H1 (cell line): Measurements from ENCODE around the gene PRKN. TPM values are rescaled to one million over a fixed set of nuclear protein-coding genes. Genes with fewer than 3 reads are reported as not detected.

ENCODE experiments used
- CTCF ChIA-PET: fragments of 300-600 bp; sonication (Branson Sonifier 250); formaldehyde crosslinking; loops from one replicate; lab custom pipeline; 2021; ENCODE audit not compliant: partially characterized antibody; lab: Charles Lee
- POLR2A ChIA-PET: fragments of 300-600 bp; sonication (Branson Sonifier 250); formaldehyde crosslinking; loops from one replicate; lab custom pipeline; 2021; ENCODE audit warnings: inconsistent platforms; ENCODE audit not compliant: partially characterized antibody; lab: Charles Lee
- DNase-seq, 2 experiments: peaks; one replicate each; pipeline versions ENCODE4 v3.0.0 to v3.0.0-alpha.2; 2010 to 2022; ENCODE audit warnings: low spot score in 2 of 2, low read depth in 1 of 2, mixed read lengths in 1 of 2
- FAIRE-seq: peaks from 2 replicates; lab custom pipeline; 2011; peaks lifted over from hg19 to GRCh38; lab: Jason Lieb, UNC
- H2AFZ ChIP-seq: 2 replicates; pipeline ENCODE4 v1.8.1; 2012; ENCODE audit warnings: low read length, inconsistent platforms
- H2AK5ac ChIP-seq: 2 replicates; pipeline ENCODE4 v1.6.1; 2013; ENCODE audit warnings: low read depth, low read length
- H2BK120ac ChIP-seq: replicated peaks from 2 replicates; pipeline ENCODE3; 2013; ENCODE audit warnings: low read depth, low read length, inconsistent platforms
- H2BK12ac ChIP-seq: 2 replicates; pipeline ENCODE4 v1.6.1; 2013; ENCODE audit warnings: low read depth, low read length
- H2BK15ac ChIP-seq: 2 replicates; pipeline ENCODE4 v1.6.1; 2013; ENCODE audit warnings: low read length
- H2BK20ac ChIP-seq: 2 replicates; pipeline ENCODE4 v1.6.1; 2013; ENCODE audit warnings: low read length
- H2BK5ac ChIP-seq: 2 replicates; pipeline ENCODE4 v1.6.1; 2013; ENCODE audit warnings: low read depth, low read length
- H3K14ac ChIP-seq: 2 replicates; pipeline ENCODE4 v1.6.1; 2013; ENCODE audit warnings: inconsistent platforms; ENCODE audit not compliant: insufficient read length
- H3K18ac ChIP-seq: 2 replicates; pipeline ENCODE4 v1.6.1; 2013; ENCODE audit warnings: low read length; ENCODE audit errors: extremely low read depth
- H3K23ac ChIP-seq: 2 replicates; pipeline ENCODE4 v1.6.1; 2013; ENCODE audit warnings: inconsistent platforms; ENCODE audit not compliant: insufficient read length
- H3K23me2 ChIP-seq: 2 replicates; pipeline ENCODE4 v1.6.1; 2013; ENCODE audit warnings: low read depth, low read length
- H3K27ac ChIP-seq: 2 replicates; pipeline ENCODE4 v1.6.1; 2011; ENCODE audit warnings: low read depth, low read length, inconsistent platforms
- H3K27me3 ChIP-seq, 4 experiments: replicated peaks in 1 of 4; 1 replicate in 1 of 4; 2 replicates in 3 of 4; pipeline versions ENCODE4 v1.6.1 to v1.8.1; 2011 to 2013; ENCODE audit warnings: low read length in 3 of 4, mild to moderate bottlenecking in 3 of 4, inconsistent platforms in 2 of 4, mixed read lengths in 2 of 4, moderate library complexity in 1 of 4; ENCODE audit not compliant: control insufficient read depth in 3 of 4, insufficient read depth in 3 of 4; ENCODE audit errors: extremely low read depth in 1 of 4
- H3K36me3 ChIP-seq, 4 experiments: 2 replicates each; pipeline versions ENCODE4 v1.6.1 to v1.8.1; 2011 to 2013; ENCODE audit warnings: mild to moderate bottlenecking in 4 of 4, low read length in 3 of 4, moderate library complexity in 2 of 4, control low read depth in 1 of 4, inconsistent platforms in 1 of 4; ENCODE audit not compliant: insufficient read depth in 4 of 4, control insufficient read depth in 2 of 4
- H3K4ac ChIP-seq: replicated peaks from 2 replicates; pipeline ENCODE3; 2013; ENCODE audit warnings: low read length, low read depth, mixed read lengths, inconsistent platforms; ENCODE audit not compliant: insufficient read length
- H3K4me1 ChIP-seq, 4 experiments: replicated peaks in 1 of 4; 1 replicate in 1 of 4; 2 replicates in 3 of 4; pipeline versions ENCODE4 v1.6.1 to v1.8.1; 2011 to 2013; ENCODE audit warnings: low read length in 3 of 4, inconsistent platforms in 2 of 4, mixed read lengths in 1 of 4; ENCODE audit not compliant: insufficient read depth in 4 of 4, control insufficient read depth in 3 of 4
- H3K4me2 ChIP-seq, 2 experiments: 2 replicates each; pipeline versions ENCODE4 v1.6.1 to v1.8.1; 2011 to 2013; ENCODE audit warnings: low read depth in 2 of 2, low read length in 2 of 2, control low read depth in 1 of 2, inconsistent platforms in 1 of 2, mild to moderate bottlenecking in 1 of 2; ENCODE audit not compliant: insufficient read depth in 1 of 2
- H3K4me3 ChIP-seq, 4 experiments: fragments of 200-600, 300-600 bp in 1 of 4; sonication (generic), shearing (Covaris generic), sonication (Bioruptor Twin) in 1 of 4; 2 replicates each; pipeline versions ENCODE4 v1.5.1 to v1.8.1; 2011 to 2016; ENCODE audit warnings: low read length in 4 of 4, low read depth in 3 of 4, control low read depth in 2 of 4, inconsistent platforms in 2 of 4, mild to moderate bottlenecking in 2 of 4, mixed read lengths in 1 of 4, moderate library complexity in 1 of 4; ENCODE audit not compliant: insufficient read depth in 2 of 4; ENCODE audit errors: extremely low read depth in 1 of 4
- H3K56ac ChIP-seq: replicated peaks from 2 replicates; pipeline ENCODE3; 2013; ENCODE audit warnings: low read depth, mild to moderate bottlenecking, mixed read lengths, low read length, inconsistent platforms; ENCODE audit not compliant: insufficient read length
- H3K79me1 ChIP-seq: 2 replicates; pipeline ENCODE4 v1.6.1; 2013; ENCODE audit warnings: low read depth, low read length, control low read depth
- H3K79me2 ChIP-seq, 2 experiments: 2 replicates each; pipeline versions ENCODE4 v1.6.1 to v1.8.1; 2012 to 2013; ENCODE audit warnings: low read length in 2 of 2, mild to moderate bottlenecking in 2 of 2, inconsistent platforms in 1 of 2; ENCODE audit not compliant: insufficient read depth in 2 of 2, control insufficient read depth in 1 of 2
- H3K9ac ChIP-seq, 4 experiments: replicated peaks in 1 of 4; 1 replicate in 1 of 4; 2 replicates in 3 of 4; pipeline versions ENCODE4 v1.6.1 to v1.8.1; 2011 to 2013; ENCODE audit warnings: low read depth in 3 of 4, low read length in 3 of 4, control low read depth in 2 of 4, mild to moderate bottlenecking in 2 of 4, moderate library complexity in 2 of 4, inconsistent platforms in 1 of 4; ENCODE audit errors: extremely low read depth in 1 of 4
- H3K9me3 ChIP-seq, 2 experiments: 2 replicates each; pipeline versions ENCODE4 v1.6.1 to v1.8.1; 2012 to 2013; ENCODE audit warnings: mild to moderate bottlenecking in 2 of 2, moderate library complexity in 2 of 2, control low read depth in 1 of 2, inconsistent platforms in 1 of 2, low read depth in 1 of 2, low read length in 1 of 2, mixed read lengths in 1 of 2; ENCODE audit not compliant: insufficient read depth in 2 of 2
- H4K20me1 ChIP-seq, 2 experiments: replicated peaks in 1 of 2; 2 replicates each; pipeline versions ENCODE3 to v1.8.1; 2011 to 2013; ENCODE audit warnings: inconsistent platforms in 2 of 2, low read length in 2 of 2, mild to moderate bottlenecking in 1 of 2; ENCODE audit not compliant: insufficient read depth in 2 of 2, control insufficient read depth in 1 of 2
- H4K5ac ChIP-seq: 2 replicates; pipeline ENCODE4 v1.6.1; 2013; ENCODE audit warnings: low read length, low read depth, mixed read lengths, inconsistent platforms; ENCODE audit not compliant: insufficient read length
- H4K8ac ChIP-seq: 2 replicates; pipeline ENCODE4 v1.8.0; 2013; ENCODE audit warnings: mild to moderate bottlenecking, moderate library complexity, low read length, inconsistent platforms; ENCODE audit not compliant: insufficient read depth; ENCODE audit errors: extremely low read depth
- H4K91ac ChIP-seq: replicated peaks from 2 replicates; pipeline ENCODE3; 2013; ENCODE audit warnings: low read length, mixed read lengths, inconsistent platforms; ENCODE audit not compliant: insufficient read length
- BACH1 ChIP-seq: IDR thresholded peaks from 2 replicates; pipeline ENCODE4 v1.6.1; 2012; ENCODE audit warnings: low read length, improper control_type of control experiment
- RAD21 ChIP-seq, 2 experiments: IDR thresholded peaks in 1 of 2; conservative IDR thresholded peaks in 1 of 2; 2 replicates each; pipeline ENCODE4 v1.6.1; 2011; ENCODE audit warnings: low read depth in 2 of 2, low read length in 2 of 2, improper control_type of control experiment in 1 of 2, inconsistent platforms in 1 of 2, mild to moderate bottlenecking in 1 of 2, moderate library complexity in 1 of 2
- RFX5 ChIP-seq: IDR thresholded peaks from 2 replicates; pipeline ENCODE4 v1.6.1; 2011; ENCODE audit warnings: low read depth, low read length, improper control_type of control experiment, borderline replicate concordance
- WGBS, 2 experiments: shearing (Covaris generic) in 1 of 2; methylation state at CpG; one replicate each; pipeline versions ENCODE4 v1.1.6 to v1.1.7; 2013 to 2015; ENCODE audit warnings: low lambda C conversion rate in 2 of 2, mixed read lengths in 2 of 2, inconsistent platforms in 1 of 2, low coverage in 1 of 2, missing lambda C conversion rate in 1 of 2; ENCODE audit not compliant: insufficient replicate concordance in 2 of 2, insufficient coverage in 1 of 2, insufficient read length in 1 of 2; ENCODE audit errors: extremely low coverage in 1 of 2, missing lambda C conversion rate in 1 of 2; 5-methylcytosine and 5-hydroxymethylcytosine counted together
- polyA plus RNA-seq, 7 experiments: library from polyadenylated mRNA; depleted of rRNA in 3 of 7; stranded (reverse) in 5 of 7; unstranded in 2 of 7; fragments of >200 nt in 5 of 7; fragments of 200-250 nt in 2 of 7; gene quantifications; 1 replicate in 5 of 7; 2 replicates in 1 of 7; 4 replicates in 1 of 7; pipeline versions ENCODE4 v1.2.1 to v1.2.3, GENCODE V29; 2011 to 2013; ENCODE audit warnings: missing spikeins in 2 of 7, mixed read lengths in 2 of 7
- total RNA-seq: library from RNA; stranded (reverse); fragmentation: NEBNext Ultra II Directional; extraction: Animal tissue kit (Norgen Biotek cat#: 25700); gene quantifications from 2 replicates; pipeline ENCODE4 v1.2.1, GENCODE V29; 2021
- TF ChIP-seq, protein P1 (sequence below), 3 experiments: IDR thresholded peaks; 1 replicate in 2 of 3; 2 replicates in 1 of 3; pipeline versions ENCODE4 v1.5.1 to v1.6.1; 2011; ENCODE audit warnings: low read length in 3 of 3, mild to moderate bottlenecking in 3 of 3, inconsistent platforms in 2 of 3, low read depth in 1 of 3, moderate library complexity in 1 of 3; ENCODE audit not compliant: insufficient read depth in 1 of 3; ENCODE audit errors: control extremely low read depth in 1 of 3

Gene PRKN
- total and polyA plus RNA-seq, 2 of the 8 experiments (the other 6 are each of a cell fraction or from before 2014, with no cell fraction given) = 0.13 to 0.29 TPM

DNA sequence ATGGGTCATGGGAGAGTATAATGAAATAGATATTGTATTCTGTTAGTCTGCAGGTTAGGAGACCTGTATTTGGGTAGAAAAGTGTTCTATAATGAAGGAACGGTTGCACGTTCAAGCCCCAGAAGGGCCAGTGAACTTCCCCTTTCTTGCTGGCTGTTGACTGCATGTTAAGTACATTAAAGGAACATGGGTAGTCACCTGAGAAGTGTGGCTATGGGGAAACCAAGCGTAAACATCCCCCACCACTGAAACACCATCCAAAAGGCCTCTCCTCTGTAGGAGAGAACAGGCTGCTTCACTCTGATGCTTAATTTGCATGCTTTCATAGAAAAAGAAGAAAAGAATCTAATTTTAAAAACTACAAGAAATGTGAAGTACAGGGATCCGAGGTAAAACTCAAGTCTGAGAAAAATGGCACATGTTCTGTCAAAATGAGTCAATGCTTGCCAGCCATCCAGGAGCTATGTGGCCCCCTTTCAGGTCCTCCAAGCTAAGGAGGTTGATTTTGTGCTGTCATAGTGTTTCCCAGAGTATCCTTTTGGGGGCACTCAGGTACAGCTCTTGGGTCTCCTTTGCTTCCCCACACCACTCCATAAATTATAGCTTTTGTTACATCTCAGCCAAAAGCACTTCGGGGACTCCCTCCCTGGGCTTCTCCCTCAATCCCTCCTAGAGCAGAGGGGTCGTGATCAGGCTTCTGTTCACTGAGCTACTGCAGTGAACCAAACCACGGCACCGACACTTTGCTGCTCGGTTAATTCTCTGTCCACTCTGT lies 1170.0 kb downstream of the PRKN start:
- CTCF ChIA-PET = interaction anchor here (0.6 to 2.1 kb wide), 13 partner anchors 15 to 673 kb away, joined by 3 to 13 read pairs (median 4); no protein-coding TSS in a partner anchor

More for the DNA sequence above, 1170.0 kb downstream of the PRKN start:
- Histone ChIP-seq H3K4ac (no peak overlapping the region), H3K9ac (no peak overlapping the region), H3K36me3 (no peaks in the 10 kb centered on the region), H3K56ac (no peak overlapping the region), H4K5ac (no peak overlapping the region), H3K14ac (no peak overlapping the region), H3K4me1 (no peaks in the 10 kb centered on the region), H2AK5ac (no peak overlapping the region), H2BK20ac (no peak overlapping the region), H2BK15ac (no peak overlapping the region), H3K4me3 (no peak overlapping the region), H3K79me2 (no peaks in the 10 kb centered on the region), H3K27ac (no peak overlapping the region), H3K4me2 (no peak overlapping the region), H2BK5ac (no peak overlapping the region), H3K23ac (no peak overlapping the region), H3K79me1 (no peaks in the 10 kb centered on the region), H4K20me1 (no peaks in the 10 kb centered on the region), H2BK12ac (no peak overlapping the region), H2BK120ac (no peak overlapping the region), H3K27me3 (no peaks in the 10 kb centered on the region), H4K91ac (no peak overlapping the region), H3K18ac (no peak overlapping the region), H2AFZ (no peak overlapping the region), H3K23me2 (no peaks in the 10 kb centered on the region), H4K8ac (no peak overlapping the region), H3K9me3 (no peaks in the 10 kb centered on the region)
- FAIRE-seq (no peak), DNase-seq (no peak)
- 87% methylated on average over 9 of the region's 9 CpGs; no CpG with 5 or more reads in 1 of the 2 experiments for WGBS, 2 experiments
- TF ChIP-seq BACH1 = no peak
- TF ChIP-seq RAD21 (IDR thresholded peaks at IDR 0.05 in 1 of 2, conservative IDR thresholded peaks at IDR 0.05 in 1 of 2; ENCODE audit: low read depth in 2 of 2, low read length in 2 of 2) = peak; percentile 73 to 79
- TF ChIP-seq RFX5 = no peak
- TF ChIP-seq, protein P1, sequence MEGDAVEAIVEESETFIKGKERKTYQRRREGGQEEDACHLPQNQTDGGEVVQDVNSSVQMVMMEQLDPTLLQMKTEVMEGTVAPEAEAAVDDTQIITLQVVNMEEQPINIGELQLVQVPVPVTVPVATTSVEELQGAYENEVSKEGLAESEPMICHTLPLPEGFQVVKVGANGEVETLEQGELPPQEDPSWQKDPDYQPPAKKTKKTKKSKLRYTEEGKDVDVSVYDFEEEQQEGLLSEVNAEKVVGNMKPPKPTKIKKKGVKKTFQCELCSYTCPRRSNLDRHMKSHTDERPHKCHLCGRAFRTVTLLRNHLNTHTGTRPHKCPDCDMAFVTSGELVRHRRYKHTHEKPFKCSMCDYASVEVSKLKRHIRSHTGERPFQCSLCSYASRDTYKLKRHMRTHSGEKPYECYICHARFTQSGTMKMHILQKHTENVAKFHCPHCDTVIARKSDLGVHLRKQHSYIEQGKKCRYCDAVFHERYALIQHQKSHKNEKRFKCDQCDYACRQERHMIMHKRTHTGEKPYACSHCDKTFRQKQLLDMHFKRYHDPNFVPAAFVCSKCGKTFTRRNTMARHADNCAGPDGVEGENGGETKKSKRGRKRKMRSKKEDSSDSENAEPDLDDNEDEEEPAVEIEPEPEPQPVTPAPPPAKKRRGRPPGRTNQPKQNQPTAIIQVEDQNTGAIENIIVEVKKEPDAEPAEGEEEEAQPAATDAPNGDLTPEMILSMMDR (IDR thresholded peaks at IDR 0.05; ENCODE audit: control extremely low read depth in 1 of 3, insufficient read depth in 1 of 3, low read depth in 1 of 3, low read length in 3 of 3) = peak in 2 of 3 experiments; percentile 47 to 55; a peak in 2 of 4 replicates
- POLR2A ChIA-PET = interaction anchor here (0.9 kb wide), 1 partner anchor 135 kb away, joined by 3 read pairs; no protein-coding TSS in a partner anchor
